ENCODE results near the gene PLAAT2.

- no peak for TF ChIP-seq EZH2 (IDR thresholded peaks at IDR 0.05; ENCODE audit: borderline replicate concordance, insufficient read depth, low read depth, low read length, poor library complexity, severe bottlenecking)
- TF ChIP-seq CTCF (IDR thresholded peaks at IDR 0.05): no peak
Observed at GRCh38 chr11:63517156-63517555, 46.0 kb downstream of the PLAAT2 start.
